H9 (cell line): Measurements from ENCODE around the gene MFAP3. TPM values are rescaled to one million over a fixed set of nuclear protein-coding genes. Genes with fewer than 3 reads are reported as not detected.

Source experiments
- DNase-seq: peaks from one replicate; pipeline ENCODE4 v3.0.0-alpha.2; 2017
- H2AFZ ChIP-seq: one replicate; pipeline ENCODE4 v1.6.1; 2013; ENCODE audit warnings: mild to moderate bottlenecking, low read length, control low read depth, moderate library complexity
- H2AK5ac ChIP-seq: 2 replicates; pipeline ENCODE4 v1.6.1; 2013; ENCODE audit warnings: low read length, control low read depth, mixed read lengths; ENCODE audit not compliant: insufficient read length
- H2BK120ac ChIP-seq: one replicate; pipeline ENCODE4 v1.6.1; 2013; ENCODE audit warnings: low read depth, mild to moderate bottlenecking, low read length, control low read depth, inconsistent platforms; ENCODE audit not compliant: poor library complexity, severe bottlenecking
- H2BK12ac ChIP-seq: 2 replicates; pipeline ENCODE4 v1.6.1; 2013; ENCODE audit warnings: low read length, control low read depth, mixed read lengths, low read depth; ENCODE audit not compliant: insufficient read length
- H2BK15ac ChIP-seq: 2 replicates; pipeline ENCODE4 v1.6.1; 2013; ENCODE audit warnings: low read depth, low read length, control low read depth
- H2BK20ac ChIP-seq: one replicate; pipeline ENCODE4 v1.6.1; 2013; ENCODE audit warnings: low read depth, mild to moderate bottlenecking, low read length, control low read depth, inconsistent platforms; ENCODE audit not compliant: poor library complexity, severe bottlenecking
- H2BK5ac ChIP-seq: 2 replicates; pipeline ENCODE4 v1.6.1; 2013; ENCODE audit warnings: low read length, control low read depth, mixed read lengths; ENCODE audit not compliant: insufficient read length
- H3K14ac ChIP-seq: 2 replicates; pipeline ENCODE4 v1.6.1; 2013; ENCODE audit warnings: low read length, control low read depth; ENCODE audit not compliant: insufficient read depth
- H3K18ac ChIP-seq: 2 replicates; pipeline ENCODE4 v1.6.1; 2013; ENCODE audit warnings: low read depth, mild to moderate bottlenecking, mixed read lengths, low read length, control low read depth; ENCODE audit not compliant: insufficient read length
- H3K23ac ChIP-seq: 2 replicates; pipeline ENCODE4 v1.6.1; 2013; ENCODE audit warnings: low read length, control low read depth, mixed read lengths, low read depth; ENCODE audit not compliant: insufficient read length
- H3K23me2 ChIP-seq: 2 replicates; pipeline ENCODE4 v1.6.1; 2013; ENCODE audit warnings: low read depth, mild to moderate bottlenecking, mixed read lengths, low read length, control low read depth; ENCODE audit not compliant: insufficient read length, poor library complexity, severe bottlenecking
- H3K27ac ChIP-seq: 2 replicates; pipeline ENCODE4 v1.5.1; 2013; ENCODE audit warnings: low read length, control low read depth, mixed read lengths, low read depth; ENCODE audit not compliant: insufficient read length
- H3K27me3 ChIP-seq: 2 replicates; pipeline ENCODE4 v1.6.1; 2013; ENCODE audit warnings: low read length, control low read depth, inconsistent platforms; ENCODE audit not compliant: insufficient read depth
- H3K4ac ChIP-seq: 2 replicates; pipeline ENCODE4 v1.6.1; 2013; ENCODE audit warnings: low read depth, mild to moderate bottlenecking, control low read depth, inconsistent platforms, low read length, moderate library complexity
- H3K4me1 ChIP-seq: 2 replicates; pipeline ENCODE4 v1.6.1; 2013; ENCODE audit warnings: low read length, control low read depth, inconsistent platforms; ENCODE audit not compliant: insufficient read depth
- H3K4me2 ChIP-seq: 2 replicates; pipeline ENCODE4 v1.6.1; 2013; ENCODE audit warnings: low read length, control low read depth, mixed read lengths; ENCODE audit not compliant: insufficient read length, insufficient read depth
- H3K56ac ChIP-seq: 2 replicates; pipeline ENCODE4 v1.6.1; 2013; ENCODE audit warnings: low read depth, mild to moderate bottlenecking, mixed read lengths, low read length, control low read depth; ENCODE audit not compliant: insufficient read length
- H3K79me1 ChIP-seq: 2 replicates; pipeline ENCODE4 v1.6.1; 2013; ENCODE audit warnings: low read depth, mild to moderate bottlenecking, moderate library complexity, low read length, control low read depth, inconsistent platforms; ENCODE audit not compliant: insufficient read depth, poor library complexity, severe bottlenecking
- H3K79me2 ChIP-seq: 2 replicates; pipeline ENCODE4 v1.6.1; 2013; ENCODE audit warnings: low read length, control low read depth, inconsistent platforms; ENCODE audit not compliant: insufficient read depth
- H3K9ac ChIP-seq: 2 replicates; pipeline ENCODE4 v1.6.1; 2013; ENCODE audit warnings: low read length, control low read depth, mixed read lengths; ENCODE audit not compliant: insufficient read length; ENCODE audit errors: extremely low read depth
- H3K9me3 ChIP-seq: one replicate; pipeline ENCODE4 v1.6.1; 2013; ENCODE audit warnings: low read depth, low read length, inconsistent platforms; ENCODE audit not compliant: control insufficient read depth
- H3T11ph ChIP-seq: one replicate; pipeline ENCODE4 v1.6.1; 2013; ENCODE audit warnings: mild to moderate bottlenecking, low read length, control low read depth, inconsistent platforms
- H4K20me1 ChIP-seq: one replicate; pipeline ENCODE4 v1.6.1; 2013; ENCODE audit not compliant: control insufficient read depth, insufficient read length, insufficient read depth
- H4K5ac ChIP-seq: 2 replicates; pipeline ENCODE4 v1.6.1; 2013; ENCODE audit warnings: low read depth, mild to moderate bottlenecking, mixed read lengths, low read length, control low read depth; ENCODE audit not compliant: insufficient read length
- H4K8ac ChIP-seq: replicated peaks from 2 replicates; pipeline ENCODE4 v1.6.1; 2013; ENCODE audit warnings: low read length, control low read depth, mixed read lengths, low read depth; ENCODE audit not compliant: insufficient read length
- H4K91ac ChIP-seq: 2 replicates; pipeline ENCODE4 v1.6.1; 2013; ENCODE audit warnings: low read depth, mild to moderate bottlenecking, moderate library complexity, mixed read lengths, low read length, control low read depth; ENCODE audit not compliant: insufficient read length
- H3K27ac Mint-ChIP-seq, 3 experiments: 2 replicates in 2 of 3; 3 replicates in 1 of 3; pipeline ENCODE4 v1.8.0; 2020 to 2021; ENCODE audit warnings: mixed read lengths in 3 of 3, mild to moderate bottlenecking in 1 of 3, moderate library complexity in 1 of 3
- H3K27me3 Mint-ChIP-seq: 2 replicates; pipeline ENCODE4 v1.8.0; 2021; ENCODE audit warnings: low read depth, mild to moderate bottlenecking, moderate library complexity, mixed read lengths
- H3K36me3 Mint-ChIP-seq, 3 experiments: 2 replicates in 2 of 3; 3 replicates in 1 of 3; pipeline ENCODE4 v1.8.0; 2020 to 2021; ENCODE audit warnings: low read depth in 3 of 3, mixed read lengths in 3 of 3; ENCODE audit not compliant: insufficient read depth in 1 of 3
- H3K4me1 Mint-ChIP-seq, 2 experiments: 2 replicates each; pipeline ENCODE4 v1.8.0; 2020; ENCODE audit warnings: mixed read lengths in 2 of 2
- H3K4me3 Mint-ChIP-seq, 2 experiments: 2 replicates in 1 of 2; 3 replicates in 1 of 2; pipeline ENCODE4 v1.8.0; 2020 to 2021; ENCODE audit warnings: mild to moderate bottlenecking in 2 of 2, mixed read lengths in 2 of 2, moderate library complexity in 1 of 2
- H3K9me3 Mint-ChIP-seq, 2 experiments: 2 replicates in 1 of 2; 3 replicates in 1 of 2; pipeline ENCODE4 v1.8.0; 2020; ENCODE audit warnings: mild to moderate bottlenecking in 2 of 2, mixed read lengths in 2 of 2, moderate library complexity in 1 of 2
- CTCF ChIP-seq: fragments of 200-600 bp; sonication (generic); conservative IDR thresholded peaks from 3 replicates; pipeline ENCODE4 v1.8.0; 2021; ENCODE audit warnings: antibody characterized with exemption, mild to moderate bottlenecking
- WGBS: extraction: QIAGEN DNeasy Blood & Tissue Kit; methylation state at CpG from one replicate; pipeline ENCODE4 v1.1.7; 2013; ENCODE audit warnings: missing lambda C conversion rate, low lambda C conversion rate, mixed read lengths; ENCODE audit not compliant: insufficient read length; ENCODE audit errors: extremely low coverage; 5-methylcytosine and 5-hydroxymethylcytosine counted together
- total RNA-seq: library from RNA; stranded (reverse); gene quantifications from 2 replicates; pipeline ENCODE4 v1.2.1, GENCODE V29; 2021

MFAP3 gene
- total RNA-seq, 1 experiment from 2014 or later, result 24.5 TPM

GRCh38 chr5:154053468-154053867, 14.7 kb downstream of the MFAP3 start:
- Histone ChIP-seq H2BK5ac (no peak overlapping the region), H4K8ac (no peak overlapping the region)
- H3K27ac Mint-ChIP-seq, result no peak overlapping the region

More at GRCh38 chr5:154053468-154053867, 14.7 kb downstream of the MFAP3 start:
- Mint-ChIP-seq H3K9me3 (no peaks in the 10 kb centered on the region), H3K4me1 (peaks cover 6 to 7% of the 10 kb centered on the region in 2 experiments), H3K27me3 (no peaks in the 10 kb centered on the region), H3K4me3 (no peak overlapping the region), H3K36me3 (peaks cover 0 to 17% (median 15%) of the 10 kb centered on the region in 3 experiments; a peak in 3 of 7 replicates)
- Histone ChIP-seq H4K91ac (no peak overlapping the region), H3K9ac (no peak overlapping the region), H2BK12ac (no peak overlapping the region), H4K20me1 (no peaks in the 10 kb centered on the region), H3K79me2 (no peaks in the 10 kb centered on the region), H3K27me3 (no peaks in the 10 kb centered on the region), H2BK20ac (no peak overlapping the region), H3K79me1 (no peaks in the 10 kb centered on the region), H3K4ac (no peak overlapping the region), H2AFZ (no peak overlapping the region), H3K4me2 (no peak overlapping the region), H3K23me2 (no peaks in the 10 kb centered on the region), H3K14ac (no peak overlapping the region), H3K4me1 (0 out of 2 replicates have a peak, but pooled peaks cover 2% of the 10 kb centered on the region), H3K9me3 (no peaks in the 10 kb centered on the region), H4K5ac (no peak overlapping the region), H3T11ph (no peak overlapping the region), H3K56ac (no peak overlapping the region), H3K27ac (no peak overlapping the region), H2BK120ac (no peak overlapping the region), H2BK15ac (no peak overlapping the region), H3K23ac (no peak overlapping the region), H3K18ac (no peak overlapping the region), H2AK5ac (no peak overlapping the region)
- no peak for DNase-seq
- WGBS, result no CpG with 5 or more reads among the region's 4 CpGs
- no peak for TF ChIP-seq CTCF
